KMS-11 (cell line): Measurements from ENCODE around the gene SOCS7.

Experiments
- H2AFZ ChIP-seq: fragments of 200-600 bp; sonication (generic); 2 replicates; pipeline ENCODE4 v1.6.1; 2016; ENCODE audit warnings: antibody characterized with exemption, mixed run types, low read depth
- H3K27ac ChIP-seq: fragments of 200-600 bp; sonication (generic); 2 replicates; pipeline ENCODE4 v1.6.1; 2016; ENCODE audit warnings: mild to moderate bottlenecking, mixed run types
- H3K27me3 ChIP-seq: fragments of 200-600 bp; sonication (generic); 2 replicates; pipeline ENCODE4 v1.6.1; 2017; ENCODE audit warnings: mild to moderate bottlenecking, low read depth, mixed run types, moderate library complexity; ENCODE audit not compliant: insufficient read depth
- H3K36me3 ChIP-seq: fragments of 200-600 bp; sonication (generic); 2 replicates; pipeline ENCODE4 v1.6.1; 2017; ENCODE audit warnings: mild to moderate bottlenecking, mixed run types; ENCODE audit not compliant: insufficient read depth
- H3K4me1 ChIP-seq: fragments of 200-600 bp; sonication (generic); 2 replicates; pipeline ENCODE4 v1.6.1; 2016; ENCODE audit warnings: mild to moderate bottlenecking, low read depth, mixed run types; ENCODE audit not compliant: poor library complexity, severe bottlenecking
- H3K4me2 ChIP-seq: fragments of 200-600 bp; sonication (generic); 2 replicates; pipeline ENCODE4 v1.7.0; 2016; ENCODE audit warnings: mild to moderate bottlenecking, mixed run types
- H3K4me3 ChIP-seq: fragments of 200-600 bp; sonication (generic); IDR thresholded peaks from 2 replicates; pipeline ENCODE4 v1.6.1; 2017; ENCODE audit warnings: low read depth, low read length, mixed read lengths; ENCODE audit not compliant: insufficient read depth
- H3K79me2 ChIP-seq: fragments of 200-600 bp; sonication (generic); 2 replicates; pipeline ENCODE4 v1.6.1; 2016; ENCODE audit warnings: low read depth, mixed run types; ENCODE audit not compliant: insufficient read depth
- H3K9ac ChIP-seq: fragments of 200-600 bp; sonication (generic); 2 replicates; pipeline ENCODE4 v1.6.1; 2016; ENCODE audit warnings: mild to moderate bottlenecking, mixed run types
- H4K20me1 ChIP-seq: fragments of 200-600 bp; sonication (generic); 2 replicates; pipeline ENCODE4 v1.6.1; 2016; ENCODE audit warnings: mild to moderate bottlenecking, mixed run types; ENCODE audit not compliant: insufficient read depth
- CTCF ChIP-seq: fragments of 200-600 bp; sonication (generic); conservative IDR thresholded peaks from 2 replicates; pipeline ENCODE4 v1.6.1; 2017; ENCODE audit warnings: low read depth, mild to moderate bottlenecking, antibody characterized with exemption, low read length, moderate library complexity, mixed read lengths

Gene SOCS7

GRCh38 chr17:38417210-38417951 is 65.7 kb downstream of the SOCS7 start:
- TF ChIP-seq CTCF: no peak
- Histone ChIP-seq H2AFZ (peak overlapping the region; percentile 47; the same call in 1 of the 2 replicates), H3K4me1 (peaks cover 39% of the 10 kb centered on the region), H3K27me3 (no peaks in the 10 kb centered on the region; the same call in 1 of the 2 replicates), H3K27ac (peak overlapping the region; percentile 99; the same call in 1 of the 2 replicates), H3K4me2 (peak overlapping the region; percentile 100), H3K9ac (no peak overlapping the region), H3K36me3 (no peaks in the 10 kb centered on the region), H3K4me3 (no peak overlapping the region), H3K79me2 (no peaks in the 10 kb centered on the region), H4K20me1 (no peaks in the 10 kb centered on the region)

GRCh38 chr17:38418062-38418692 is 66.5 kb downstream of the SOCS7 start:
- Histone ChIP-seq H3K36me3 (no peaks in the 10 kb centered on the region), H2AFZ (no peak overlapping the region), H4K20me1 (no peaks in the 10 kb centered on the region), H3K27me3 (no peaks in the 10 kb centered on the region; the same call in 1 of the 2 replicates), H3K79me2 (no peaks in the 10 kb centered on the region), H3K4me1 (peaks cover 41% of the 10 kb centered on the region), H3K9ac (no peak overlapping the region), H3K4me2 (no peak overlapping the region), H3K27ac (no peak overlapping the region), H3K4me3 (no peak overlapping the region)
- no peak for TF ChIP-seq CTCF

- Histone ChIP-seq H3K4me2 (no peak overlapping the region), H4K20me1 (no peaks in the 10 kb centered on the region), H3K4me1 (peaks cover 44% of the 10 kb centered on the region), H3K36me3 (no peaks in the 10 kb centered on the region), H3K79me2 (no peaks in the 10 kb centered on the region), H3K9ac (no peak overlapping the region), H3K27ac (no peak overlapping the region), H2AFZ (no peak overlapping the region), H3K4me3 (no peak overlapping the region), H3K27me3 (no peaks in the 10 kb centered on the region; the same call in 1 of the 2 replicates)
- TF ChIP-seq CTCF: no peak
Observed at GRCh38 chr17:38418693-38419507, 67.3 kb downstream of the SOCS7 start.

- Histone ChIP-seq H2AFZ (no peak overlapping the region), H3K4me1 (peaks cover 44% of the 10 kb centered on the region), H3K27me3 (no peaks in the 10 kb centered on the region; the same call in 1 of the 2 replicates), H3K4me3 (no peak overlapping the region), H4K20me1 (no peaks in the 10 kb centered on the region), H3K9ac (no peak overlapping the region), H3K4me2 (no peak overlapping the region), H3K79me2 (no peaks in the 10 kb centered on the region), H3K27ac (no peak overlapping the region), H3K36me3 (no peaks in the 10 kb centered on the region)
- TF ChIP-seq CTCF: no peak
Observed at GRCh38 chr17:38419508-38419981, 67.9 kb downstream of the SOCS7 start.
